A673 (cell line): ENCODE results near the gene ZC3H8. TPM values are rescaled to one million over a fixed set of nuclear protein-coding genes. Genes with fewer than 3 reads are reported as not detected.

Experiments
- BruUV-seq: library from RNA; stranded (reverse); fragments of 400-500 nt; replicated peaks from 2 replicates; lab custom pipeline; 2021; lab: Mats Ljungman, UMichigan
- CTCF ChIA-PET: fragments of 300-600 bp; sonication (Branson Sonifier 250); formaldehyde crosslinking; loops from one replicate; lab custom pipeline; 2022; ENCODE audit warnings: antibody characterized with exemption; lab: Charles Lee
- POLR2A ChIA-PET: fragments of 300-600 bp; sonication (Branson Sonifier 250); formaldehyde crosslinking; loops from one replicate; lab custom pipeline; 2022; ENCODE audit warnings: antibody characterized with exemption; ENCODE audit not compliant: low non-redundant PET; lab: Charles Lee
- DNase-seq: peaks from one replicate; pipeline ENCODE4 v3.0.0-alpha.2; 2015; ENCODE audit warnings: low spot score
- H3K27ac ChIP-seq: fragments of 200-600 bp; sonication (generic); 2 replicates; pipeline ENCODE4 v1.5.1; 2016; ENCODE audit warnings: mixed run types, low read depth, mild to moderate bottlenecking, mixed read lengths, antibody characterized with exemption, low read length; ENCODE audit not compliant: poor library complexity, severe bottlenecking
- H3K27me3 ChIP-seq: fragments of 200-600 bp; sonication (generic); replicated peaks from 2 replicates; pipeline ENCODE4 v1.6.1; 2017; ENCODE audit warnings: mixed run types, low read depth, mild to moderate bottlenecking, mixed read lengths, antibody characterized with exemption, low read length; ENCODE audit not compliant: insufficient read depth, poor library complexity
- H3K36me3 ChIP-seq: fragments of 200-600 bp; sonication (generic); 2 replicates; pipeline ENCODE4 v1.6.1; 2016; ENCODE audit warnings: mixed run types, mild to moderate bottlenecking, mixed read lengths, antibody characterized with exemption, low read length; ENCODE audit not compliant: insufficient read depth, poor library complexity, severe bottlenecking
- H3K4me1 ChIP-seq: fragments of 200-600 bp; sonication (generic); 2 replicates; pipeline ENCODE4 v1.6.1; 2017; ENCODE audit warnings: mixed run types, mild to moderate bottlenecking, mixed read lengths, antibody characterized with exemption, low read length; ENCODE audit not compliant: insufficient read depth, poor library complexity, severe bottlenecking
- H3K4me3 ChIP-seq: fragments of 200-600 bp; sonication (generic); 2 replicates; pipeline ENCODE4 v1.5.1; 2016; ENCODE audit warnings: low read depth, mixed run types, mild to moderate bottlenecking, mixed read lengths, low read length; ENCODE audit not compliant: poor library complexity, severe bottlenecking
- H3K9me3 ChIP-seq: fragments of 200-600 bp; sonication (generic); 2 replicates; pipeline ENCODE4 v1.6.1; 2016; ENCODE audit warnings: mixed run types, low read depth, mild to moderate bottlenecking, mixed read lengths, antibody characterized with exemption, low read length; ENCODE audit not compliant: poor library complexity, severe bottlenecking
- CTCF ChIP-seq: fragments of 300-800, 200-600 bp; sonication (generic); conservative IDR thresholded peaks from 2 replicates; pipeline ENCODE4 v1.5.1; 2017; ENCODE audit warnings: low read depth, mild to moderate bottlenecking, antibody characterized with exemption, low read length, moderate library complexity, mixed read lengths
- EZH2 ChIP-seq: fragments of 200-600 bp; sonication (generic); IDR thresholded peaks from 2 replicates; pipeline ENCODE4 v1.6.1; 2017; ENCODE audit warnings: borderline replicate concordance, low read depth, mild to moderate bottlenecking, mixed read lengths, antibody characterized with exemption, low read length; ENCODE audit not compliant: poor library complexity, severe bottlenecking
- intact Hi-C: fragments of 100-400 bp; cut with micrococcal nuclease; formaldehyde crosslinking; loops from one replicate; pipeline ENCODE4 v1.10.0; 2022; ENCODE audit not compliant: unreplicated experiment
- total RNA-seq: library from RNA; stranded (reverse); gene quantifications from 2 replicates; pipeline ENCODE4 v1.2.3, GENCODE V29; 2021

Gene ZC3H8
- total RNA-seq, 1 experiment from 2014 or later = 23.2 TPM

GRCh38 chr2:112175958-112176573, 78.8 kb downstream of the ZC3H8 start:
- CTCF ChIA-PET = no interaction called here
- DNase-seq = no peak
- Histone ChIP-seq H3K27ac (no peak overlapping the region), H3K9me3 (no peaks in the 10 kb centered on the region), H3K4me3 (no peak overlapping the region), H3K4me1 (peaks cover 38% of the 10 kb centered on the region), H3K36me3 (no peaks in the 10 kb centered on the region), H3K27me3 (no peaks in the 10 kb centered on the region)
- TF ChIP-seq EZH2 (no peak), CTCF (no peak)
- POLR2A ChIA-PET = no interaction called here
- intact Hi-C loops = no loop called here
- no TSS peak for BruUV-seq

GRCh38 chr2:112175333-112175732, 79.5 kb downstream of the ZC3H8 start:
- Histone ChIP-seq H3K36me3 (no peaks in the 10 kb centered on the region), H3K9me3 (no peaks in the 10 kb centered on the region), H3K27me3 (no peaks in the 10 kb centered on the region), H3K27ac (no peak overlapping the region), H3K4me3 (no peak overlapping the region), H3K4me1 (peaks cover 38% of the 10 kb centered on the region)
- TF ChIP-seq CTCF = no peak
- no peak for TF ChIP-seq EZH2
- no peak for DNase-seq
- BruUV-seq = no TSS peak
- POLR2A ChIA-PET = no interaction called here
- CTCF ChIA-PET = no interaction called here
- intact Hi-C loops = no loop called here

GRCh38 chr2:112174383-112174782, 80.5 kb downstream of the ZC3H8 start:
- no peak for TF ChIP-seq EZH2
- no peak for TF ChIP-seq CTCF
- DNase-seq = peak; percentile 15
- no peaks in the 10 kb centered on the region for H3K9me3 ChIP-seq
- BruUV-seq = no TSS peak
- no peaks in the 10 kb centered on the region for H3K27me3 ChIP-seq
- no peak overlapping the region for H3K4me3 ChIP-seq
- H3K4me1 ChIP-seq = peaks cover 38% of the 10 kb centered on the region
- ChIA-PET POLR2A (no interaction called here), CTCF (no interaction called here)
- H3K36me3 ChIP-seq = no peaks in the 10 kb centered on the region
- peak overlapping the region; percentile 78 for H3K27ac ChIP-seq
- intact Hi-C loops = no loop called here
